Keratinocyte (primary cell): ENCODE measurements around the gene NUDT14. TPM values are rescaled to one million over a fixed set of nuclear protein-coding genes. Genes with fewer than 3 reads are reported as not detected.

Source experiments
- DNase-seq: peaks from one replicate; pipeline ENCODE4 v3.0.0-alpha.2; 2011; ENCODE audit warnings: low read depth, missing footprints, low spot score
- FAIRE-seq: peaks from 2 replicates; lab custom pipeline; 2011; peaks lifted over from hg19 to GRCh38; lab: Jason Lieb, UNC
- H2AFZ ChIP-seq: 2 replicates; pipeline ENCODE4 v1.6.0; 2012; ENCODE audit warnings: low read length, control low read depth, inconsistent platforms; ENCODE audit not compliant: control insufficient read depth
- H3K27ac ChIP-seq: 2 replicates; pipeline ENCODE4 v1.5.1; 2011; ENCODE audit warnings: low read length; ENCODE audit not compliant: control insufficient read depth, insufficient read depth
- H3K27me3 ChIP-seq: 3 replicates; pipeline ENCODE4 v1.6.0; 2011; ENCODE audit warnings: low read length; ENCODE audit not compliant: control insufficient read depth, insufficient read depth; ENCODE audit errors: extremely low read depth
- H3K36me3 ChIP-seq, 2 experiments: 2 replicates in 1 of 2; 3 replicates in 1 of 2; pipeline ENCODE4 v1.5.1; 2011; ENCODE audit warnings: low read length in 2 of 2, mild to moderate bottlenecking in 1 of 2; ENCODE audit not compliant: control insufficient read depth in 2 of 2, insufficient read depth in 2 of 2; ENCODE audit errors: extremely low read depth in 1 of 2
- H3K4me1 ChIP-seq: 3 replicates; pipeline ENCODE4 v1.5.1; 2011; ENCODE audit warnings: low read length; ENCODE audit not compliant: control insufficient read depth, insufficient read depth; ENCODE audit errors: extremely low read depth
- H3K4me2 ChIP-seq: 3 replicates; pipeline ENCODE4 v1.6.0; 2011; ENCODE audit warnings: low read depth, low read length; ENCODE audit not compliant: control insufficient read depth, insufficient read depth; ENCODE audit errors: extremely low read depth
- H3K4me3 ChIP-seq, 3 experiments: fragments of 200-600 bp in 1 of 3; sonication (generic) in 1 of 3; 2 replicates in 2 of 3; 3 replicates in 1 of 3; pipeline ENCODE4 v1.5.1; 2011 to 2016; ENCODE audit warnings: low read length in 3 of 3, mild to moderate bottlenecking in 3 of 3, control low read depth in 2 of 3, inconsistent platforms in 1 of 3, low read depth in 1 of 3, mixed read lengths in 1 of 3, mixed run types in 1 of 3, moderate library complexity in 1 of 3; ENCODE audit not compliant: control insufficient read depth in 2 of 3, insufficient read depth in 2 of 3; ENCODE audit errors: extremely low read depth in 1 of 3
- H3K79me2 ChIP-seq: 2 replicates; pipeline ENCODE4 v1.6.0; 2012; ENCODE audit warnings: low read length; ENCODE audit not compliant: control insufficient read depth, insufficient read depth
- H3K9ac ChIP-seq: 3 replicates; pipeline ENCODE4 v1.6.0; 2011; ENCODE audit warnings: low read length; ENCODE audit not compliant: control insufficient read depth, insufficient read depth; ENCODE audit errors: extremely low read depth
- H3K9me1 ChIP-seq: 3 replicates; pipeline ENCODE4 v1.6.0; 2011; ENCODE audit warnings: low read length; ENCODE audit not compliant: control insufficient read depth, insufficient read depth; ENCODE audit errors: extremely low read depth
- H3K9me3 ChIP-seq: 2 replicates; pipeline ENCODE4 v1.5.1; 2012; ENCODE audit warnings: low read depth, low read length; ENCODE audit not compliant: control insufficient read depth
- H4K20me1 ChIP-seq: 3 replicates; pipeline ENCODE4 v1.6.0; 2011; ENCODE audit warnings: low read length; ENCODE audit not compliant: control insufficient read depth, insufficient read depth; ENCODE audit errors: extremely low read depth
- EZH2 ChIP-seq: IDR thresholded peaks from one replicate; pipeline ENCODE4 v1.6.1; 2012; ENCODE audit warnings: inconsistent platforms, mild to moderate bottlenecking, low read length, moderate library complexity
- dilution Hi-C: fragments of 300-500 bp; cut with MboI; formaldehyde crosslinking; loops from one replicate; pipeline ENCODE4 v1.7.0; 2020; ENCODE audit warnings: low sequenced_read_pairs; ENCODE audit not compliant: extremely low pct_ligation_motif_present
- polyA plus RNA-seq, 5 experiments: library from polyadenylated mRNA; depleted of rRNA in 3 of 5; stranded (reverse) in 3 of 5; stranded (forward) in 1 of 5; unstranded in 1 of 5; fragments of >200 nt; gene quantifications; 1 replicate in 1 of 5; 2 replicates in 3 of 5; 3 replicates in 1 of 5; pipeline versions ENCODE4 v1.2.1 to v1.2.3, GENCODE V29; 2011 to 2012; ENCODE audit warnings: missing spikeins in 2 of 5, low read depth in 1 of 5, low replicate concordance in 1 of 5
- TF ChIP-seq, protein P1 (sequence below), 3 experiments: IDR thresholded peaks in 1 of 3; conservative IDR thresholded peaks in 1 of 3; optimal IDR thresholded peaks in 1 of 3; 2 replicates in 2 of 3; 3 replicates in 1 of 3; pipeline versions ENCODE3 to v1.5.1; 2011; ENCODE audit warnings: low read length in 3 of 3, mild to moderate bottlenecking in 3 of 3, moderate library complexity in 2 of 3, control low read depth in 1 of 3, inconsistent platforms in 1 of 3; ENCODE audit not compliant: insufficient read depth in 2 of 3; ENCODE audit errors: extremely low read depth in 1 of 3

The NUDT14 gene
- polyA plus RNA-seq, 1 donor (not counting 4 experiments of a cell fraction or from before 2014, with no cell fraction given) = 15.6 TPM

GRCh38 chr14:105212541-105213300 is 31.6 kb upstream of the NUDT14 start:
- Histone ChIP-seq H3K4me3 (no peak overlapping the region), H2AFZ (no peak overlapping the region), H3K27me3 (no peaks in the 10 kb centered on the region), H3K9me3 (no peaks in the 10 kb centered on the region), H3K9ac (no peak overlapping the region), H3K4me2 (no peak overlapping the region), H3K27ac (no peak overlapping the region), H3K9me1 (no peaks in the 10 kb centered on the region), H4K20me1 (no peaks in the 10 kb centered on the region), H3K79me2 (no peaks in the 10 kb centered on the region), H3K4me1 (no peaks in the 10 kb centered on the region), H3K36me3 (peaks cover 0 to 19% of the 10 kb centered on the region in 2 experiments)
- no peak for TF ChIP-seq EZH2
- TF ChIP-seq, protein P1, sequence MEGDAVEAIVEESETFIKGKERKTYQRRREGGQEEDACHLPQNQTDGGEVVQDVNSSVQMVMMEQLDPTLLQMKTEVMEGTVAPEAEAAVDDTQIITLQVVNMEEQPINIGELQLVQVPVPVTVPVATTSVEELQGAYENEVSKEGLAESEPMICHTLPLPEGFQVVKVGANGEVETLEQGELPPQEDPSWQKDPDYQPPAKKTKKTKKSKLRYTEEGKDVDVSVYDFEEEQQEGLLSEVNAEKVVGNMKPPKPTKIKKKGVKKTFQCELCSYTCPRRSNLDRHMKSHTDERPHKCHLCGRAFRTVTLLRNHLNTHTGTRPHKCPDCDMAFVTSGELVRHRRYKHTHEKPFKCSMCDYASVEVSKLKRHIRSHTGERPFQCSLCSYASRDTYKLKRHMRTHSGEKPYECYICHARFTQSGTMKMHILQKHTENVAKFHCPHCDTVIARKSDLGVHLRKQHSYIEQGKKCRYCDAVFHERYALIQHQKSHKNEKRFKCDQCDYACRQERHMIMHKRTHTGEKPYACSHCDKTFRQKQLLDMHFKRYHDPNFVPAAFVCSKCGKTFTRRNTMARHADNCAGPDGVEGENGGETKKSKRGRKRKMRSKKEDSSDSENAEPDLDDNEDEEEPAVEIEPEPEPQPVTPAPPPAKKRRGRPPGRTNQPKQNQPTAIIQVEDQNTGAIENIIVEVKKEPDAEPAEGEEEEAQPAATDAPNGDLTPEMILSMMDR (optimal IDR thresholded peaks at IDR 0.05 in 1 of 3, IDR thresholded peaks at IDR 0.05 in 1 of 3, conservative IDR thresholded peaks at IDR 0.05 in 1 of 3; ENCODE audit: extremely low read depth in 1 of 3, insufficient read depth in 2 of 3, low read length in 3 of 3) = no peak
- DNase-seq = no peak
- no peak for FAIRE-seq
- dilution Hi-C loops = no loop called here

GRCh38 chr14:105211758-105212089 is 30.6 kb upstream of the NUDT14 start:
- H2AFZ ChIP-seq = no peak overlapping the region
- no peaks in the 10 kb centered on the region for H3K4me1 ChIP-seq
- no peaks in the 10 kb centered on the region for H3K9me3 ChIP-seq
- TF ChIP-seq EZH2 = no peak
- TF ChIP-seq, protein P1 (optimal IDR thresholded peaks at IDR 0.05 in 1 of 3, IDR thresholded peaks at IDR 0.05 in 1 of 3, conservative IDR thresholded peaks at IDR 0.05 in 1 of 3; ENCODE audit: extremely low read depth in 1 of 3, insufficient read depth in 2 of 3, low read length in 3 of 3) = no peak
- no peaks in the 10 kb centered on the region for H3K79me2 ChIP-seq
- FAIRE-seq (no peak), DNase-seq (no peak)
- no peaks in the 10 kb centered on the region for H3K9me1 ChIP-seq
- H3K4me3 ChIP-seq = no peak overlapping the region
- peaks cover 0 to 12% of the 10 kb centered on the region in 2 experiments for H3K36me3 ChIP-seq
- no peaks in the 10 kb centered on the region for H4K20me1 ChIP-seq
- H3K27me3 ChIP-seq = no peaks in the 10 kb centered on the region
- no peak overlapping the region for H3K27ac ChIP-seq
- no peak overlapping the region for H3K9ac ChIP-seq
- no peak overlapping the region for H3K4me2 ChIP-seq
- dilution Hi-C loops = no loop called here
